ES-I3 (cell line): ENCODE data around the gene TMEM100.

Source experiments
- H3K36me3 ChIP-seq: 2 replicates; pipeline ENCODE4 v1.6.1; 2013; ENCODE audit warnings: mild to moderate bottlenecking, low read length, control low read depth, moderate library complexity; ENCODE audit not compliant: insufficient read depth
- H3K4me1 ChIP-seq: 2 replicates; pipeline ENCODE4 v1.6.1; 2013; ENCODE audit warnings: mild to moderate bottlenecking, control low read depth, low read length; ENCODE audit not compliant: insufficient read depth
- H3K9ac ChIP-seq: 2 replicates; pipeline ENCODE4 v1.6.1; 2013; ENCODE audit warnings: low read depth, mild to moderate bottlenecking, low read length, moderate library complexity
- H3K9me3 ChIP-seq: 2 replicates; pipeline ENCODE4 v1.6.1; 2013; ENCODE audit warnings: mild to moderate bottlenecking, low read length, moderate library complexity; ENCODE audit not compliant: control insufficient read depth, insufficient read depth

TMEM100 gene

DNA sequence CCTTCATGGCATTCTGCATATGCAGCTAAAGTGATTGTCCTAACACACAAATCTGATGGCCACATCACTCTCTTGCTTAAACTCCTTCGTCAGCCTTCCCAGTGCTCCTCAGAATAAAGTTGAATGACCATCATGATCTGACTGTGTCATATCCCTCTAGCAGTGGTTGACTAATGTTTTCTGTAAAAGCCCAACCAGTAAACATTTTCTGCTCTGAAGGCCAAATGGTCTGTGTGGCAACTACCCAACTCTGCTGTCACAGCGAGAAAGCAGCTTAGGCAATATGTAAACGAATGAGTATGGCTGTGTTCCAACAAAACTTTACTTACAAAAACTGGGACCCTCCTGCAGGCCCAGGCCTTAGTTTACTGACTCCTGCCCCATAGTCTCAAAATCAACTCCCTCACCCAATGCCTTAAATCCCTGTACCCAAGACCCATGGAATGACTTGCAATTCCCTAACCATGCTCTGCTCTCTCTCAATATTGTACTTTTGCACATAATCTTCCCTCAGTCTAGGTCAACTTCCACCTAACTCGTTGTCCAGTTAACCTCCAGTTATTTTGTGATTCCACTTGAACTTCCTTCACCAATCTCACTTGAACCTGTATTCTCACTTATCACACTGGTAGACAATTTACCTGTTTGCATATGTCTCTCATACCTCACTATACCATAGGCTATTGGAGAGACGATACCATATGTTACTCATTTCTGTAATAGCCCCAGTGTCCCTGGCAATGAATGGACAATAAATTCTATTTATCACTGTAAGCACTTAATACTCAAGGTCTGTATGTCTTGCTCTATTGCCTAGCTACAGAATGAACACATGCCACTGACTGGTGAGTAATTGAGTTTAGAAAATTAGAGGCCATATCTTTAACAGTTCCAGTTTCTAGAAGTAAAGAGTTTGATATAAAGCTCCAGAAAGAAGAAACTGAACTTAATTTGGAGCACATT lies 29.1 kb downstream of the TMEM100 start:
- no peak overlapping the region for H3K9ac ChIP-seq
- H3K9me3 ChIP-seq, result no peaks in the 10 kb centered on the region
- no peaks in the 10 kb centered on the region for H3K36me3 ChIP-seq
- peaks cover 6% of the 10 kb centered on the region for H3K4me1 ChIP-seq

DNA sequence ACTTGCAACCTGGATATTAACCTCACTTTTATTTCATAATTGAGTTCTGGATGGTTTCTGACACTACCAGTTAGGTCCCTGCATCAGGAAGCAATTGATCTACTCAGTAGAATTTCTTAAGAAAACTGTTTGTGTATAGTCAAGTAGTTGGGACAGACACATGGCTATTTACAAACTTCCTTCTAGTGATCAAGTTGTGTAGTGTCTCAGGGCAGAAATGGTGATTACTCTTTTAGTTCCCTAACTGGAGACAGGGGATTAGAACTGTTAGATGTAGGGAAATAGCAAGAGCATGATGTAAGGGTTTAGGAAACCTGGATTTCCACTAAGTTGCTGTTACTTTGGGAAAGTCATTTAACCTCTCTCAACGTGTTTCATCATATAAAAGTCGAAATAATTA lies 30.4 kb downstream of the TMEM100 start:
- Histone ChIP-seq H3K4me1 (peaks cover 6% of the 10 kb centered on the region), H3K9ac (no peak overlapping the region), H3K36me3 (no peaks in the 10 kb centered on the region), H3K9me3 (no peaks in the 10 kb centered on the region)

DNA sequence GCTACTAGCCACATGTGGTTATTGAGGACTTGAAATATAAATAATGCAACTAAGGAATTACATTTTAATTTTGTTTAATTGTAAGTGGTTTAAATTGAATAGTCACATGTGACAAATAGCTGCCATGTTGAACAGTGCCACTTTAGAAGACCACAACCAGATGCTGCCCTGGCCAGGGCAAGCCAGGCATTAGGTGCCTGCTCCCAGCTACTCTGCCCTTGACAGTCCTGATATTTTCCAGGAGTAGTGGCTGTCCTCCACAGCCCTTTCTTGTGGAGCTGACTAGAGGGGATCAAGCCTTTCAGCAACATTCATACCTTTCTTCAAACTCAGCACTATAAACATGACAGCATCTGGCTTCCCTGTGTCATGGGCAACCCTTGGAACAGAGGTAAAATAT lies 31.0 kb downstream of the TMEM100 start:
- no peak overlapping the region for H3K9ac ChIP-seq
- H3K4me1 ChIP-seq, result peaks cover 6% of the 10 kb centered on the region

DNA sequence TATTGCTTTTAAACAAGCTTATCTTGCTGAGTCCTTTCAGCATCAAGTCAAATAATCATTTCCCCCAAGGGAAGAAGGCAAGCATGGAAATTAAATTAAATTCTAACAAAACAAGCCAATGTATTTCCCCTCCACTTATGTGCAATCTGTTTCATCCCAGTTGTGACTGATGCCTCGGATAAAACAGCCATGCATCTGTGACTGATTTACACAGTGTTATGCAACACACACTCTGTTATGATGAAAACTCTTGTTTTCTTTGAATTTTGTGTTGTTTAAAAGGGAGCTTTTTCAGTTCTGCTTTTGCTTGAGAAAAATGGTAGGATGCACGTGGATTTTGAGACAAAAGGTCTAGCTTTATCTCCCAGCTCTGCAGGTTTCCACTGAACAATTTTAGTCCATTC lies 32.6 kb downstream of the TMEM100 start:
- Histone ChIP-seq H3K9ac (no peak overlapping the region), H3K4me1 (peaks cover 6% of the 10 kb centered on the region), H3K36me3 (no peaks in the 10 kb centered on the region), H3K9me3 (no peaks in the 10 kb centered on the region)

More for the DNA sequence above, 31.0 kb downstream of the TMEM100 start:
- Histone ChIP-seq H3K9me3 (no peaks in the 10 kb centered on the region), H3K36me3 (no peaks in the 10 kb centered on the region)

DNA sequence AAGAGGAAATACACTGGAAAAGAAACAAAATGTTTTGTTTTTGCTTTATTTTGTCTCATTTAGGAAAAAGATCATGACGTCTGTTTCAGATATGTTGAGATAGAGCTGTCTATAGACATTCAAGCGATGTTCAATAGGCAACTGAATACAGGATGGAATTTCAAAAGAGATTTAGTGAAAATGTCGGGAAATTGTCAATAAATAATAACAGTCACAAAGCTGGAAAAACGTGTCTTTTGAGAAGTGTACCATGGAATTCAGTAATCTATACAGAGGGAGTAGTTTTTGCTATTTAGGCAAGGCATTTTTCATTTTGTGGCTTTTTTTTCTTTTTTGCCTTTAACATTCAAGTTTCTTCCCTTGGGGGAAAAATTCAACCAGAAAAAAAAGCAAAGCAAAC lies 33.0 kb downstream of the TMEM100 start:
- peaks cover 5% of the 10 kb centered on the region for H3K4me1 ChIP-seq
- H3K36me3 ChIP-seq, result no peaks in the 10 kb centered on the region
- H3K9me3 ChIP-seq, result no peaks in the 10 kb centered on the region
- H3K9ac ChIP-seq, result no peak overlapping the region

DNA sequence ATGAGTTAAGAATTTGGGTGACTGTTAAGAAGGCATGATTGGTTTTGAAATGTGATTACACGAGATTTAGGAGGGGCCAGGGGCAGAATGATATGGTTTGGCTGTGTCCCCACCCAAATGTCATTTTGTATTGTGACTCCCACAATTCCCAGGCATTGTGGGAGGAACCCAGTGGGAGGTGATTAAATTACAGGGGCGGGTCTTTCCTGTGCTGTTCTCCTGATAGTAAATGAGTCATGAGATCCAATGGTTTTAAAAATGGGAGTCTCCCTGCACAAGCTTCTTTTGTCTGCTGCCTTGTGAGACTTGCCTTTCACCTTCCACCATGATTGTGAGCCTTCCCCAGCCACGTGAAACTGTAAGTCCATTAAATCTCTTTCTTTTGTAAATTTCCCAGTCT lies 34.6 kb downstream of the TMEM100 start:
- no peaks in the 10 kb centered on the region for H3K4me1 ChIP-seq
- no peaks in the 10 kb centered on the region for H3K9me3 ChIP-seq
- H3K36me3 ChIP-seq, result no peaks in the 10 kb centered on the region
- no peak overlapping the region for H3K9ac ChIP-seq

DNA sequence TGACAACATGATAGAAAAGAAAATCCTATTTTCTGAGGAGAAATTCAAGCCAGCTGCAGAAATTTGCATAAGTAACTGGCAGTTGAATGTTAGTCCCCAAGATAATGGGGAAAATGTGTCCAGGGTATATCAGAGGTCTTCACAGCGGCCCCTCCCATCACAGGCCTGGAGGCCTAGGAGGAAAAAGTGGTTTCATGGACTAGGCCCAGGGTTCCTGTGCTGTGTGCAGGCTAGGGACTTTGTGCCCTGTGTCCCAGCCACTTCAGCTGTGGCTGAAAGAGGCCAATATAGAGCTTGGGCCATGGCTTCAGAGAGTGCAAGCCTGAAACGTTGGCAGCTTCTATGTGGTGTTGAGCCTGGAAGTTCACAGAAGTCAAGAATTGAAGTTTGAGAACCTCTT lies 35.6 kb downstream of the TMEM100 start:
- Histone ChIP-seq H3K9ac (no peak overlapping the region), H3K4me1 (no peaks in the 10 kb centered on the region), H3K9me3 (no peaks in the 10 kb centered on the region), H3K36me3 (no peaks in the 10 kb centered on the region)

DNA sequence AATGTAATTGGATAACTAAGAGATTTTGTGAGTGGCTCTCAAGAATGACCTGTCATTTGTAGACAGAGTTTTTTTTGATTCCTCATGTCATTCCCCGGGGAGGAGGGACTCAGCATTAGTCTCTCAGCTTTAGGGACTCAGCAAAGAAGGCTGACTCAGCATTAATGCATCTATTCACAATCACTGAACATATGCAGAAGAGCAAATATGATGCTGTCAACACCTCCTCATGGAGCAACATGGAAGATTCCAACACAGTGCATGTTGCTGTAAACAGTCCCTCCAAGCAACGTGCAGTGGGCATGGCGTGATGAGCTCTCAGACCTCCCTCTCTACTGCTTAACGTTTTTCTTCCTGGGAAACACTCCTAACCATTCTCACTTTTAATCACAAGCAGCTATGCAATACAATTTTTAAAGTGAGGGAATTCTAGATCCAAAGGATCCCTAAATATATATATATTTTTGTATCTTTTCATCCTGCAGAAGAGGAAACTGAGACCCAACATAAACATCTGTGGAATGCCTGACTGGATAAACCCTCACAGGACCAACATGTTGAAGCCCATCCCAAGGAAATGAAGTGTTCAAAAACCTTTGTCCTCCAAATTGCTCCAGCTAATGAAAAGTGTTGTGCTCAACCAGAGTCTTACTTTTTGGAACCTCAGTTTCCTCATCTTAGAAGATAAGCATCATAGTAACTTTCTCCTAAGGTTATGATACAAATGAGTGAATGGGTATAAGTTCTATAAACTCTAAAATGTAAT lies 38.9 kb downstream of the TMEM100 start:
- Histone ChIP-seq H3K9ac (no peak overlapping the region), H3K4me1 (no peaks in the 10 kb centered on the region), H3K9me3 (no peaks in the 10 kb centered on the region), H3K36me3 (no peaks in the 10 kb centered on the region)

DNA sequence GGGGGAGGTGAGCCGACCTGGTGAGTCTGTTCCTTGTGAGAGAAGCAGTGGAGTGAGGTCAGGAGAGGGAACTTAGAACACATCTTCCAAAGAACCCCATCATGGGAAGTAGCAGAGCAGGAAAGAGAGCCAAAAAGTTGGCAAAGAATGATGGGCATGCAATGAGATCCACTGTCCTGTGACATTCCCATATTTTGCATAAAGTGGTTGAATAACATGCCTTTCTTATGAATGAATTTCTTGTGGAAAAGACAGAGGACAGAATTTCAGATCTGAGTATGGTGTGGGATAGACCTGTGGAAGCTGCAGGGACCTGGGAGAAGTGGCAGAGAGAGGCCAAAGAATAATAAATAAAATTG lies 41.3 kb downstream of the TMEM100 start:
- Histone ChIP-seq H3K4me1 (no peaks in the 10 kb centered on the region), H3K9me3 (no peaks in the 10 kb centered on the region)

DNA sequence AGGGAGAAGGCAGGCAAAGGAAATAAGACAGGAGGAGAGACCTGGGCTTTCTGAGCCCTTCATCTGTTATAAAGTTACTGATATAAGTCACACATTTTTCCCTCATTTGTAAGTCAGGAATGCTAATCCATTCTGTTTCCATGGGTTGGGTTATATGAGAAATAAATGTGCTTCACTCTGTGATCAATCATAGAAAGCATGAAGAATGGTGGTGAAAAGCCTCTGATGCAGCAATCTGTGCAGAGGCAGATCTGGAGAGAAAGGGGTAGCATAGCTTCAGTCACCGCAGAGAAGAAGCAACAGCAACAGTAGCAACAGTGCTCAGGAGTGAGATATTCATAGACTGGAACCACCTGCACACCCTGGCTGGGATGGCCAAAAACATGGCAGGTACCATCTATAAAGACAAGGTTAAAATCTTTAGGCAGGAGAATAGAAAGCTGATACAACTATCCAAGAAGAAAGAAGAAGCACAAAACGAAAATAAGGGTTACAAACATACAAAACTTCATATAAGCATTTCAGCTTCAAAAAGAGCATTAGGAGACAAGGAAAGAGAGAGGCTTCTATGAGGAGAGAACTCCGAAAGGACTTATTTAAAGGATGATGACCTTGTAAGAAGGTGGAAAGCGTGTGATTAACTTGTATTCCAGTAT lies 41.9 kb downstream of the TMEM100 start:
- Histone ChIP-seq H3K36me3 (no peaks in the 10 kb centered on the region), H3K4me1 (no peaks in the 10 kb centered on the region), H3K9me3 (no peaks in the 10 kb centered on the region), H3K9ac (no peak overlapping the region)

More for the DNA sequence above, 41.3 kb downstream of the TMEM100 start:
- Histone ChIP-seq H3K9ac (no peak overlapping the region), H3K36me3 (no peaks in the 10 kb centered on the region)

DNA sequence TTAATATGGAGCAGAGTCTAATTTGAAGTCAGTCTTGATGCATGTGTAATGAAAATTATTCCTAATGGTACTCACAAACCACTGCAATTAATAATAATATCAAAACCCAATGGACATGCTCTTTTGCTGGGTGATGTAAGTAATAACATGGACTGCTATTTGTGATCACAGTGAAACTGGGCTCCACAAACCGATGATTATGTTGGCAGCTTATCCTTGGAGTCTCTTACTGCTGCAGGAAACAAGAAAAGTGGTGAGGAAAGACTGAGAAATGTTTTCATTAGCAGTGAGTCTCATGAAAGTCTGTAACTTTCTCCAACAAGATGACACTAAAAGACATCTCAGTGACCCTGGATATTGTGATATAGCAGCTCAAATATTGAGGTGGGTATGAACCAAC lies 45.2 kb downstream of the TMEM100 start:
- Histone ChIP-seq H3K4me1 (no peaks in the 10 kb centered on the region), H3K9ac (no peak overlapping the region), H3K9me3 (no peaks in the 10 kb centered on the region; the same call in 1 of the 2 replicates), H3K36me3 (no peaks in the 10 kb centered on the region; the same call in 1 of the 2 replicates)

DNA sequence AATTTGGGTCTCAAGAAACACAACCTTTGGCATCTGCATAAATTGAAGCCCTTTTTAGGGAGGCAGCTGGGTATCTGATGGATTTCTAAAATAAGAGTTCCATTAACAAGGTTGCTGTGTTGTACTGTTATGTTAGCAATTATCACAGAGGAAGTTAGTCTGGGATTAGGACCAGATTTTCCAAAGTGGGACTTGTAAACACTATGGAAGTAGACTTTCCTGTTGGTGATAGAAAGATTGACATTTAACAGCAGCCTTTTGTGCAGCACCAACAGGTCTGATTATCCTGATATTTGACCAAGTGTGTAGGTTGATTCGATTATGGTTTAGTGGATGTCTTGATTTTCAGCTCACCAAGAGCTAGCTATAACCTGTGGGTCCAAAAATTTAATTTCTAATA lies 46.4 kb downstream of the TMEM100 start:
- H3K9ac ChIP-seq, result no peak overlapping the region
- no peaks in the 10 kb centered on the region; the same call in 1 of the 2 replicates for H3K36me3 ChIP-seq
- no peaks in the 10 kb centered on the region; the same call in 1 of the 2 replicates for H3K9me3 ChIP-seq
- no peaks in the 10 kb centered on the region for H3K4me1 ChIP-seq

DNA sequence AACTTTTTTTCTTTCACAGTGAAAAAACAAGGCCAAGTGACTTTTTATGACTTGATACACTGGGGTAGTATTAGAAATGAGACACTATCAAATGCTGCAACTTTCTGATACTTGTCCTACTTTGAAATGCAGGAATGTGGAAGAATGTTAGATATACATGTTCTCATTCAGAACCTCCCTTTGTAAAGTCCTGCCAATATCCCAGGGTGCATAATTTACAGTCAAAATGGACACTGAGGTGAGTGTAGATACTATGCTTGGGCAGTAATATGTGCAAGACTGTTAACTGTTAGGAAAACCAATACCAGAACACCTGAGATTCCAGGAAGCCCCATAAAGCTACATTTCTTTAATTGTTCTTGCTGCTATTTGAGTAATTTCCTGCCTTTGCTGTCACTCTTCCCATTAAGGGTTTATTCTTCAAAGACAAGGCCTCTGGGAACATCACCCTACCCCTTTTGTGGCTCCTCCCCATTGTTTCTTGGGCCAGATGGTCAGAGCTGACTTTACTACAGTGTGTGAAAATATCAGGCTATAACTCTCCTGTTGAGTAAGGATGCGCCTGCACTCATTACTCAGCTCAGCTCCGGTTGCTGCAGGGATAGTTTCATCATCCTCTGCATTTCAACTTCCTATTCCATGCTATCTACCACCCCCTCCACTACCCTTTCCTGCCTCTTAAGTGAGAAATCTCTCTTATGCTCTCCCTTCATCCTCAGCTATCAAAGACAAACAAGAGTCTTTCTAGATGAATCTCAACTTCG lies 48.7 kb downstream of the TMEM100 start:
- no peaks in the 10 kb centered on the region; the same call in 1 of the 2 replicates for H3K36me3 ChIP-seq
- H3K9me3 ChIP-seq, result no peaks in the 10 kb centered on the region; the same call in 1 of the 2 replicates
- H3K9ac ChIP-seq, result no peak overlapping the region
- H3K4me1 ChIP-seq, result 0 out of 2 replicates have a peak, but pooled peaks cover 6% of the 10 kb centered on the region
